ENCODE data around the gene MED1.
"Not testable (repeated sequence)": the region's sequence is repeated elsewhere in the genome, so short reads cannot be mapped to it uniquely, and the experiment has no call there.

The MED1 gene

GRCh38 chr17:39410279-39410678 is 40.8 kb downstream of the MED1 start:
- no peak for DNase-seq

GRCh38 chr17:39408360-39408759 is 42.7 kb downstream of the MED1 start:
- no peak for DNase-seq

DNA sequence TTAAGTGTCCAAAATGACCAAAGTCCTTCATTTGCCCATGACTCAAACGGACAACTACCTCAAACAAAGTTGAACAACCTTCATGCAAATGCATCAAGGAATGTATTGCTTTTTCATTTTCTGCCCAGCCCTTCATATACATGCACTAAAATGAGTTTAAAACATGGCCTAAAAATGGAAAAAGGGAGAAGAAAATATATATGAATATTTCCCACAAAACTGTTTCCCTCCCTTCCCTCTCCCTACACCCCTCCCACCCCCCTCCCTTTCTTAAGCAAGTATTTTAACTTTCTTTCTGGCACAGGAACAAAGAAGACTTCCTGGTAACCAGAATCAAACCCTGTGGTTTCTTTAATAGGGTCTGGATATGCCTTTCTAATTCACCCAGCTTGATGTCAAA is 44.1 kb downstream of the MED1 start:
- DNase-seq: no peak

- DNase-seq: no peak
Measured at GRCh38 chr17:39405436-39405835, 45.6 kb downstream of the MED1 start.

GRCh38 chr17:39404542-39405378 is 46.3 kb downstream of the MED1 start:
- DNase-seq: peak; percentile 15

GRCh38 chr17:39402890-39403605 is 48.0 kb downstream of the MED1 start:
- no peak for DNase-seq

DNA sequence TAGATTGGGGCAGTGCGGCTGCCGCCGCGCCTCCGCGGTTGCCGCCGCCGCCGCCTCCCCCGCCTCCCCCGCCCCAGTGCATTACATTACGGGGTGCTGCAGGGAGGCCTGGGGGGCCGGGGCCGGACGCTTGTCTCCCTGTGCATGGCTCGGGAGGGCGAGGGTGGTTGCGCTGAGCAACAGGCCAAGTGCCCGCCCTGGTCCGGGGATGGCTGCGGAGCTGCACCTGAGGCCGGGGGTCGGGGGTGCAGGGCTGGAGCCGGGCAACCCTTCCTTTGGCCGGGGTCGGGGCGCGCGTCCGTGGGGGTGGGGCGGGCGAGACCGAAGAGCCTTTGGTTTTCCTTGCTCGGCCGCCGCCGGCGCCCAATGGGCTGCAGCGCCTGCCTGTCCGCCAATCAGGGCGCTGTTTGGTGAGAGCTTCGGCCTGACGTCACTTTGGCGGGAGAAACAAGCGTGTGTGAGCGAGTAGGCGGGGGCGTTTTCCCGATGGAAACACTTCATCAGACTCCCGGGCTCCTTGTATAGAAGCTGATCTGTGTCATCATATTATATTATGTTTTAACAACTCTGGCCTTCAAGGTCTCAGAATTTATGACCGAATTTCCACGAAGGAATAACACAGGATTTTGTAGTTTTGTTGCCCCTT is 48.7 kb downstream of the MED1 start:
- DNase-seq: peak; percentile 79

DNA sequence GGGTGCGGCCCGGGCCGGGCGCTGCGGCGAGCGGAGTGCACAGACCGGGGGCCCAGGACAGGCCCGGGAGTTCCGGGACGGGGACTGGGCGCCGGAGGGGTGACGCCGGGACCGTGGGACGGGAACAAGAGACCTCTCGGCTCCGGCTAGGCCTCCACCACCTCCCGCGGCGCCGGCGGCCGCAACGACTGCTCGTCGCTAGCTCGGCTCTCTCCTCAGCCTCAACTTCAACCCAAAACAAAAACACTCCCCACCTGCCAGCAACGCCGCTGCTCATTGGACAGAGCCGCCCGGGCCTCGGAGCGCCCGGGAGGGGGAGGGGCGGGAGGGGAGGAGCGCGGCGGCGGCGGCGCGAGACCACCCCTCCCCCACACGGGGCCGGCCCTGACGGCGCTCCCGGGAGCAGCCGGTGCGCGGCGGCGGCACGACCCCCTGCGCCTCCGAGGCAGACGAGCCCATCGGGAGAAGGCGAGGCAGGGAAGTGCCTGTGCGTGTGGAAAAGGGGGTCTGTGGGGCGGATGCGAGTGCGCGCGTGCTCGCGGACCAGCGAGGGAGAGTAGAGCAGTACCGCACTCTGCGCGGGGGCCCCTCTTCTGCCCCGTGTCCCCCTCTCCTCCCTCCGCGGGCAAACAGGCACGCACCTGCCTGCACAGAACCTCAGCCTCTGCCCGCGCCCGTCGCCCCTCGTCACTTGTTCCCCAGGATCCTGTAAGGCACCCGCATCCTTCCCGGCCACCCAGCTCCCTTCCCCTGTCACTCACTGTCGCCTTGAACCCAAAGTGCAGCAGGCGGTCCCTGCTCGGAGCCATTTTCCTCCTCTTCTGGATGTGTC is 49.4 kb downstream of the MED1 start, which contains the start of gene FBXL20:
TSS of gene FBXL20 (minus strand) at position 215 of the 832 bp plus-strand sequence. CDS start 224 bp downstream, outside the sequence.
- peak; percentile 76 for DNase-seq

DNA sequence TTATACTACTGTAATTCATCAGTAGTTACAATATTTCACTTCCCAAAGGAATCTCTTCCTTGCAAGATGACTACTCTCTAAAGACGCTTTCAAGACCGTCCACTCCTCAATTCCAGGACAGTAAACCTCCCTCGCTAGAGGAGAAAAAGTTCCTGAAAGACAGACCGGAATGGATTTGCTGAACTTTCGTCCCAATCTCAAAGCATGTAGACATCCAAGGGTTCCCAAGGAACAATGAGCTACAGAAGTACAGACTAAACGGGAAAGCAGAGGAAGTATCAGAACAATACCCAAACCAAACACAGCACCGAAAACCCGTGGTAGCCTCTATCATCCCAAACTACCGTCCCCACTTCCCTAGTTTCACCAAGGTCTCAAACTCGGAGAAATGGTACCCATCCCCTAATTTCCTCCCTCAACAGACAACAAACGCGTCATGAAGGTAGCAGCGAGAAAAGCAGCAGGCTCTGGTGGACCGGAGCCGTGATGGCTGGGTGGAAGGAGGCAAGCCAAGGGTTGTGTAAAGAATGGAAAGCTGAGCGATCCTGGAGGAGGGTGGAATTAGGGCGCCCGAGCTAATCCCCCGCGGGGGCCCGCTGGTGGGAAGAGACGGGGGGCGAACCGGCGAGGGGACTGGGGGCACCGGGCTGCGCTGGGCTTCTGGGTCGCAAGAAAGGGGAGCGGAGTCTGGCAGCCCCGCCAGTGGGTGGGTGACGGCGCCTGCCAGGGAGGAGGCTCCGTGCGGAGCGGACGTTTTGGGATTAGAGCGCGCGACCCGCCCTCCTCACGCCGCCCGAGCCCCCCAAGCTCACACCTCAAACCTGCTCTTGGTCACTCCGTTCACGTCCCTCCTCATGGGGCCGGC is 50.3 kb downstream of the MED1 start:
- DNase-seq: no peak

GRCh38 chr17:39399791-39400190 is 51.3 kb downstream of the MED1 start:
- no peak for DNase-seq

GRCh38 chr17:39393736-39394135 is 57.3 kb downstream of the MED1 start:
- no peak for DNase-seq

GRCh38 chr17:39391448-39391847 is 59.6 kb downstream of the MED1 start:
- DNase-seq: no peak

- DNase-seq: no peak
Measured at GRCh38 chr17:39385040-39385439, 66.0 kb downstream of the MED1 start.

DNA sequence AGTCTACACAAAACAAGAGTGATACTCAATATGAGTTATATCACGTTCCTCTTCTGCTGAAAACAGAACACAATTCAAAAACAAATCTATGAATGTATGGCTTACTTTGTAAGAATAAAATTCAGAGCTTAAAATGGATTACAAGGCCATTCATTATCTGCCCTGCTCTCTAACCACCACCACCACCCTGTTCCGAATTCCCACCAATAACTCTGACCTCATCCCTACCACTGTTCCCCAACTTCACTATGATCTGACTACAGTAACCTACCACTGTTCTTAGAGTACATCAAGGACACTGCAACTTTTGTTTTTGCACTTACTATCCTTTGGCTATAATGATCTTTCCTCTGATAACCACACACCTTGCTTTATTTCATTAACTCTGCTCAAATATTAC is 70.9 kb downstream of the MED1 start:
- DNase-seq: no peak

DNA sequence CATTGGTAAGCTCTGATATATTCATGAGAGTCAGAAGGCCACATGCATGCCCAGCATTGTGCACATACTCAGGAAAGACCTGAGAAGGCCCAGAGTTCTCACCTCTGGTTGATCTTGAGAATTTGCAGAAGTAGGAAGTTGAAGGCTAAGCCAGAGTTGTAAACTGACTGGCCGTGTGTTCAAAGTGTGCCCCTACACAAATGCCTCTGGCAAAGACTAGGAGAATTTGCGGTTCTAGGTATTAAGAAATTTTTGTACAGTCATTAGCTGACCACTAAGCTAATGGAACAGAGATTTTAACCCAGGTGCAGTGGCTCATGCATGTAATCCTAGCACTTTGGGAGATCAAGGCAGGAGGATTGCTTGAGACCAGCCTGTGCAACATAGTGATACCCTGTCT is 74.6 kb downstream of the MED1 start:
- DNase-seq: no peak

- DNase-seq: not testable (repeated sequence)
Measured at GRCh38 chr17:39367805-39368204, 83.3 kb downstream of the MED1 start.

DNA sequence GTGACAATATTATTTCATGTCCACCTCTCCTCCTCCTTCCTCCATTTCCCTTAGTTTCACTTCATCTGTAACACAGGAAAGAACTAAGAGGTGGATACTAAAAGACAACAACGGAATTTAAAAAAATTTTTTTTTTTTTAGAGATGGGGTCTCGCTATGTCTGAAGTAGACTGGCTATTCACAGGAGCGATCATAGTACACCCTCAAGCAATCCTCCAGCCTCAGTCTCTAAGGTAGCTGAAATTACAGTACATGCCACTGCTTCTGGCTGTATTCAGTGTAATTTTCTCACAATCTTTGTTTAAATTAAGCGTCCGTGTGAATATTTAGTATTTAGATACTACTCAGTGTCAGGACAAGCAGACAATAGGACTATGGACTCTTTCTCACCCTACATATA is 85.2 kb downstream of the MED1 start:
- no peak for DNase-seq

GRCh38 chr17:39365242-39365641 is 85.8 kb downstream of the MED1 start:
- DNase-seq: no peak

- DNase-seq: no peak
Measured at GRCh38 chr17:39364236-39365025, 86.6 kb downstream of the MED1 start.

- no peak for DNase-seq
Measured at GRCh38 chr17:39361064-39361463, 90.0 kb downstream of the MED1 start.

DNA sequence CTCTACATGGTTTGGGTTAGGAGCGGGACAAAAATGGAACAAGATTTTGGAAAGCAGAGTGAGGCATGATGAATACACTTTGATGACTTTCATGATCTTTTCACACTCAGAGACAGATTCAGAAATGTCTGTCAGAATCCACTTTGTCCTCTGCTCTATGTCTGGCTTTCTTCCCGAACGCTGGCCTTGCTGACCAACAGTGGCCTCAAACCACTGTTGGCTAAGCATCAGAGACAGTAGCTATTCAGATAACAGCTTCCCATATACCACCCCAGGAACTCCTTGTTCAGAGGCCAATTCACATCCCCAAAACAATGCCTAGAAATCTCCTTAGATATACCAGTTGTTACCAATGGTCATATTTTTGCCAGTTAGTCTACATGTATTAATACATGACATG is 90.5 kb downstream of the MED1 start:
- no peak for DNase-seq

Data from T1000 (cell line).